Embryonic facial prominence (tissue), 1 donor: Measurements from ENCODE around the gene TMEM178B.
"Not testable (repeated sequence)": the region's sequence is repeated elsewhere in the genome, so short reads cannot be mapped to it uniquely, and the experiment has no call there.

ENCODE experiments used
- DNase-seq: peaks from one replicate; pipeline ENCODE4 v3.0.0-alpha.2; 2016; ENCODE audit errors: extremely low spot score

The TMEM178B gene

DNA sequence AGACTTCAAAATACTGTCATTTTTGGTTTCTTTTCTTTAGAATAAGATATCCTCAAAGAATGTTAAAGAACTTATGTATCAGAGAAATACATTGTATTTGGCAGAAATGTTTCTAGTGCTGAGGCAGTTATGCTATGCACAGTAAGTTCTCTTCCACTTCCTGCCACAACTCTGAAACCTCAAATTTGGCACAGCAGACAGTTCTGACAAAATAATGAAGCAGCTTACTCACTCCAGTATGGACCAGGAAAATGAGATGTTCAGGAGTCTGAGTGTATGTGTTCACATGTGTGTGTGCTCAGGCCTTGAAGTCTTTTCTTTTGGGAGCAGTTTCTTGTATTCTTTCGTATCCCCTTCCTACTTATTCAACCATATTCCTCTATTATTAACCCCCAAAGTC, 280.4 kb downstream of the TMEM178B start:
- DNase-seq: no peak

DNA sequence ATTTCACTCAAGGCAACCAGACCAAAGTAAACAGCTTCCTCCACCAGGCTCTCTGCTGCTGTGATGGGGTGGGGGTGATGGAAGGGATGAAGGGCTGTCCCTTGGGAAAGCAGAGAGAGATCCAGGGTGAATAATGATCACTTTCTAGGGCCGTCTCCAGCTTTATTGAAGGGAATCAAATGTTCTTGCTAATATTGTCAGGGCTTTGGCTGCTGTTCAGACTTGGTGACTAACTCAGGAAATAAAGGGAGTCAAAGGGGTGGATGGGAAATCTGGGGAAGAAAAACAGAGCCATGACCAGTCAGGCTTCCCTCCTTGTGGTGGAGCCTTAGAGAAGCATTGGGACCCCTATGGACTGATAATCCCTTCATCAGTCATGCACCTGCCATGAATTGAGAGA, 281.2 kb downstream of the TMEM178B start:
- DNase-seq: no peak

DNA sequence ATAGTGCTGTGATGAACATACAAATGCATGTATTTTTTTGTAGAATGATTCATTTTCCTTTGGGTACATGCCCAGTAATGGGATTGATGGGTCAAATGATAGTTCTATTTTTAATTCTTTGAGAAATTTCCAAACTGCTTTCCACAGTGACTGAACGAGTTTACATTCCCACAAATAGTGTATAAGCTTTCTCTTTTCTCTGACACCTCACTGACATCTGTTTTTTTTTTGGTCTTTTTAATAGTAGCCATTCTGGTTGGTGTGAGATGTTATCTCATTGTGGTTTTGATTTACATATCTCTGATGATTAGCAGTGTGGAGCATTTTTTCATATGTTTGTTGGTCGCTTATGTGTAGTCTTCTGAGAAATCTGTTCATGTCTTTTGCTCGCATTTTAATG, 282.3 kb downstream of the TMEM178B start:
- no peak for DNase-seq

DNA sequence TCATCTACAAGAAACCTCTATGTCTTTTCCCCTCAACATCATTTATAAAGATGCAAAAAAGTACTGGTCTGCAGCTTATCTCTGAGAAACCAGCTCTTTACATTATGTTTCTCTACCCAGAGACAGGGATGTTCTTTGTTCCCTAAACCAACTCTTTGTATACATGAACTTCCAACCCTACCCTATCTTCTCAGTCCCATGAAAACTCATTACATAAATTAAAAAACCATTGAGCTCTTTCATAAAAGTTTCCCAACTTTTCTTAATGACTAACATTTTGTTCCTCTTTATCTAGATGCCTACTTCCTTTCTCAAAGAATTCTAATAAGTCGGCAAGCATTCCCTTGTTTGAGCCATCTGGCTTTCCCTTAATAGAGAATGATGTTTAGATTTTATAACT, 284.5 kb downstream of the TMEM178B start:
- no peak for DNase-seq

DNA sequence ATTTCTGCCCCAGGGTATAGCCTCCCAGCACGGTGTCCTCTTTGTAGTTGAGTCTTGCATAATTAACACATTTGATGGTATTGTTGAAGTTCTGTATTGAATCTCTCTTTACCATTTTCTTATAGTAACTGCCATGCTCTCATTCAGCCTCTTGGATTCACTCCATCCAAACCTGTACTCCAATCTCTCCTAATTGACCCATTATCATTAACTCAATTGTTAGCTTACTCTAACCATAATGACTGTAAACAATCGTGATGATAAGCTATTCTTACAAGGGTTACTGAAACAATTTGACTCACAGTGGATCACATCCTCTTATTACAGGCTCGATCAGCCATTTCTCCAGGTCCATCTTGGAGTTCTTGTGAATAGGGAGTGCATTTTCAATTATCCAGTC, 285.4 kb downstream of the TMEM178B start:
- no peak for DNase-seq

DNA sequence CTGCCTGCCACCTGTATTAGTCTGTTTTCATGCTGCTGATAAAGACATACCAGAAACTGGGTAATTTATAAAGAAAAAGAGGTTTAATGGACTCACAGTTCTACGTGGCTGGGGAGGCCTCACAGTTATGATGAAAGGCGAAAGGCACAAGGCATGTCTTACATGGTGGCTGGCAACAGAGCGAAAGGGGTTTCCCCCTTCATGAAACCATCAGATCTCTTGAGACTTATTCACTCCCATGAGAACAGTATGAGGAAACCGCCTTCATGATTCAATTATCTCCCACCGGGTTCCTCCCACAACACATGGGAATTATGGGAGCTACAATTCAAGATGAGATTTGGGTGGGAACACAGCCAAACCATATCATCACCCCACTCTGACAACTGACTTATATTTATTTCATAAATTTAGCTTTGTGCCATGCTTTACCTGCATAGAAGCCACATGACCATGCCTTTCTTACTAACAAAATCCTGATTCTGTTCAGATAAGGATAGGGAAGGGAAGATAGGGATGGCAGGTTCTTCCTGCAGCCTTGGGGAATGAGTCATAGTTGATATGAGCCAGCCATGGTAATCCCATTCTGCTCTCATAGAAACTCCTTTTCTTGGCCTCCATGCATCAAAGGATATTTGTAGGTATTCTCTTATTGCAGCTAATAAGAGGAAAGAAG, 286.0 kb downstream of the TMEM178B start:
- DNase-seq: no peak

DNA sequence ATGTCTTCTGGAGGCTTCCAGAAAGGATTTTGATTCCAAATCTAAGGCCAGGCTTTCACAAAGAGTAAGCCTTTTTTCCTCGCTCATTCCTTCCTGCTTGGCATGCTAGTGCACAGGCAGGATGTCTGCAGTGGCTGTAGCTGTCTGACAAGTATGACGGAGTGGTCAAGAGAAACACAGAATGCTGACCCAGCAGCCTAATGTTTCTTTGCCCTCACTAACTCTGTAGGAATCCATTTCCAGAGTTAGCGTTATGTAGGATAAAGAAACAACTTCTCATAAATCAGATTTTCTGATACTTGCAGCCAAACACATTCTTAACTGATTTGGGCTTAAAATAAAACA, 286.5 kb downstream of the TMEM178B start:
- DNase-seq: no peak

DNA sequence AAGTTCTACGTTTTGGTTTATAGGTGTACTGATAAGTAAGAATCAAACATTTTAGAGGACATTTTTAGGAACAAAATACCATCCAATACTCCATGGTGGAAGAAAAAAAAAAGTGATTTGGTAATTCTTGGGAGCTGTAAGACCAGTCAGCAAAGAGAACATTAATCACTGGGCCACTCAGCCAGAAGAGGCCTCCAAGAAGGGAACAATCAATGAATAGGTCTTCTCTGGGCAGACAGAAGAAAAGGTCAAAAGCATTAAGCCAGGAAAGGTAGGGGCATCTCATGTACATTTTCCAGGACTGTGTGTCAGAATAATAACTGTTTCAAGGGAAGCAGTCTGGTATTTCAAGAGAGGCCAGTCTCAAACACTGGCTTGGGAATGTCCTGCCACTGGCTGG, 286.9 kb downstream of the TMEM178B start:
- DNase-seq: no peak

DNA sequence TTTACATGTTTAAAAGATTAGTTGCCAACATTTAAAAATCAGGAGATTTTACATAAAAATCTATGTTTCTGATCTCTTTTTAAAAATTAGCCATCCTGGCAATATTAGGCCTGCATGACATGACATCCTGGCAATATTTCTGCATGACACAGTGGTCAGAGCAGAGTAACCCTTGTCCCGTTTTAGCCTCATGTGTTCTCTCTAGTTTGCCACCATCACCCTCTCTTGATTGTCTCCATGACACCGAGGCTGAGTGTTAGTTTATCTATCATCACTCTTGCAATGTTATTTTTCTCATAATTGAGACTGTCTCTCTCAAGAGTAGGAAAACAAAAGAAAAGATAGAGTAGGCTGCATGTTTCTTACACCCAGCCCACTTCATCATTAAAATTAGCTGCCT, 287.6 kb downstream of the TMEM178B start:
- no peak for DNase-seq

DNA sequence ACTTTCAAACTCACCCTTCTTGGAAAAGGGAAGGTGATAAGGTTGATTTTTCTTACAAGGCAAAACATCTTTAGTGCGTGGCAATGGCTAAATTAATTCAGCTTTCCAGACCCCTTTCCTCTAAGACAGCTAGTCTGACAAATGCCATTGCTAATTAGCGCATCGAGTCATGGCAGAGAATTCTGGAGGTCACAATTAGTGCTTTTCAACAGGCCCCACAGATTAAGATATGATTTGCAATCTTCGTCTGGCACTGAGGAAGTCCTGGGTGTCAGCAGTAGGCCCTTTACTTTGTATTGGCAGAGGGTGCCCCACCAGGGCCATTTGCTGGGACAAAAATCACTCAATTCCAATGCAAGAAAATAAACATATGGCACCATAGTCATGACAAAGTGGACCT, 288.1 kb downstream of the TMEM178B start:
- no peak for DNase-seq

DNA sequence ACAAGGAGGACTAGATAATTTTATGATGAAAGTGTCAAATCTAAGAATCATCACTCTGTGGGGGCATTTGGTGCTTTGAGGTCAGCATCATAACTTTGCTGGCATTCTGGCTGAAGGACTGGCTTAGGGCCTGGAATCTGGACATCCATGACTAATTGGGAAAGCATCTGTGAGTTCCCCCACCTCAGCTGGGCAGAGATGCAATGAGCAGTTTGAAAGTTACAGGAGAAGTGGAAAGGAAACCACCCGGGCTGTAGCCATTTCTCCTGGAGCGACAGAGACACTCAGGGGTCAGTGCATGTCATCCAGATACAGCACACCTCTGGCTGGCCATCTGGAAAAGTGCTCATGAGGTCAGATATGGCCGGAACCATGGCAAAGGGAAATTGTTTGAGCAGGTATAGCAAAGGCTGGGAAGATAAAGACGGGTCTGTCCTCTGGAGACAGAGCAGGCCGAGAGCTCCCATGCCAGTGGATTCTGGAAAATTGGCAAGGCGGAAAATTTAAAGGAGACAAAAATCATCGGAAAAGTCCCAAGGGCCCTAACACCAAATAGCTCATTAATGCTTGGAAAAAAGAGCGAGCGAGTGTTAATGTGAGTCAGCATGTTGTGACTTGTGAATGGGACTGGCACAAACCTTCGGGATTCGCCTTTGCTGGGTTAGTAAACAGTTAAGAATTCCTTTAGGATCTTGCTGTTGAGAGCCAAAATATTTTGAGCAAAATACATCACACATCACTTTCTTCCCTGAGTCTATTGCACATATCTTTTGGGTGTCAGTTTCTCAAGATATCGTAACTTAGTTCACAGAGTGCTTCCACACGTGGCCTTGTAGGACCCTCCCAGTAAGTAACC, 288.9 kb downstream of the TMEM178B start:
- DNase-seq: no peak

DNA sequence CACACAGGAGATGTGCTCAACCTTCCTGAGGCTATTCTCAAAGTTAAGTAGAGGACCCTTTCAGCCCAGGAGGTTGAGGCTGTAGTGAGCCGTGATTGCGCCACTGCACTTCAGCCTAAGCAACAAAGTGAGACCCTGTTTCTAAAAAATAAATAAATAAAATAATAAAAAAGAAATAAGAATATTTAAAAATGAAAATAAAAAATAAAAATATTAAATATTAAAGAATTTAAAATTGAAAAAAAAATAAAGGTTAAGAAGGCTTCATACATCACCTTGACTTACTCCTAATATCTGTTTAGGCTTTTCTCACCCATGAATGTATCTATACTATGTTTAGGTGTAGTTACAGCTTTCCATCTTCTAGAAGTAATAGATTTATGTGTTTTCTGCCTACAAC, 289.9 kb downstream of the TMEM178B start:
- DNase-seq: no peak

DNA sequence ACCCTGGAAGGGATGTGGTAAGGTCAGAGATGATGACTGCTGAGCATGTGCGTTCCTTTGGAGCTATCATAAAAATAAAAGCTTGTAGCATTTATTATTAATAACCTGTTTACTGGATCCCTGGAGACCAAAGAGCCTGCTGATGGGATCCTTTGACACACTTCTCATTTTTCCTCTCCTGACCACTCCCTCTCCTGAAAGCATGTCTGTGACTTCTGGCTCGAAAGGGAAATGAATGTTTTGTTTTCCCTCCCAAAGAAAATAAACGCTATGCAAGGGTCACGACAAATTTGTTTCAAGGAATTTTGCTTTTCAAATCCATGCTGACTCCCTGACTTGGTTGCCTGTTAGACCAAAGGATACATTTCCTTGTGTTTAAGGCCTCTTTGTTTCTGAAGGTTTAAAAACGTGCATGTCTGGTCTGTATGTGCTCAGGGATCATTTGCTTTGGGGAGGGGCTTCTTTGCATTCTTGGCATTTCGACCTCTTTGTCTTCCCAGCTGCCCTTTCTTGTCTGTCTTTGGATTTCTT, 292.3 kb downstream of the TMEM178B start:
- DNase-seq: no peak

DNA sequence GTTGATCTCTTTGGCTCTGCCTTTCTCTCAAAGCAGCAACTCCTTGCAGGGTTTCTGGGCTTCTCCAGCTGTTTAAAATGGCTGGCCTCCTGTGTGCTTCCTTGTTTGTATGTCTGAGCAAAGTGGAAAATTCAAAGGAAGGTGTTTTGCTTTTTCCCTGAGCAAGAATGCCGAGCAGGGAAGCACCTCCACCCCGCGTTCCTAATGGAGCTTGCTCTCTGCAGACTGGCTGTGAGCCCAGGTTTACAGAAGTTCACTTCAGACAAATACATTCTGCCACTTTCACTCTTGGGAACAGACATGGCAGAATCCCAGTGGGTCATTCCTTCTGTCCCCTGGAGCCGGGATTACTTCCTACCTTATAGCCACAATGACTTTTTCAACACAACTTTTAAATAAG, 295.6 kb downstream of the TMEM178B start:
- DNase-seq: no peak

DNA sequence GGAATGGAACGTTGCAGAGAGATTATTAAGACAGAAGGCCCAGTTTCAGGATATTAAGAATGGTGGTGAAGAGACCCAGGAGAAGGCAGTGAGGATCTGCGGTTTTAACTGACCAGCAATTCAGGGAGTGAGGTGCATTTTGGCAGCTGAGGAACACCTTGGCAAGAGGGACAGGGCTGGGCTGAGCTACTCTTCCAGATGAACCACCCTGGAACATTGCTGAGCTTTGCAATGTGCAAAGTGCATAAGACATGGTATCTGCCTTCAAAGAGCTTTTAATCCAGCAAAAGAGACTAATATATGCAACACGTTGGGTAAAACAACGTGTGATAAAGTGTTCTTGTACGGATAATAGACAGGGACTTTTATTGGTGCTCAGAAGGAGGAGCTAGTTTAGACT, 296.3 kb downstream of the TMEM178B start:
- DNase-seq: no peak

DNA sequence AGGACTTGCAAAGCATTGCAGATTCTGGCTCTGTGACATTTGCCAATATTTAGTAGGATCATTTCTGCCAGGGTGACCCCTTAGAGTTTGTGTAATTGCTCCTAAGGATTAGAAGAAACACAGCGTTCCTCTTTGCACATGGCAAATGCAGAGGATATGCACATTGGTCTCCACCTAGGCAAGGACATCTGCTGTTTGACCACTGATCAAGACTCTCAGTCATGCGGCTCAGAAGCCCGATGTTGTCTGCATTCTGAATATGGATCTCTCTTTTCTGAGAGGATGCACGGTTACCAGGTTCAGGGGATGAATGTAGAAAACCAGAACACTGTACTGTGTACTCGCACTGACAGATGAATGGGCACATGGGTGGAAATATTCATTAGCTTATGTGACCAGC, 296.8 kb downstream of the TMEM178B start:
- DNase-seq: no peak

DNA sequence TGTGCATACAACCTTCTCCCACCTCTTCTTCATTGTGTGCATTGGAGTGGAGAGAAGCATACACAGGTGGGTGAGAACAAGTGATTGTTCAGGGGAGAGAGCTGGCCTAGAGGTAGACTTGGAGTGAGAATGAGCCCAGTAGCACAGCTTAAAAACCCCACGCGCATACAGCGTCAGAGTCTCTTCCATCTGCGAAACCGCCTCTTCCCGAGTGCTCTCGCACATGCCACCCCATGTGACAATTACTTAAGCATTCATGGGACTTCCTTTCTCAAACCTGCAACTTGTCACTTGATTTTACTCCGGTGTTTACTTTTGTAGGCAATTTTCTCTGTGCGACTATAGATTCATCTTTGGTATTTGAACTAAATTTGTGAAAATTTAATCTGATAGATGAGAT, 300.6 kb downstream of the TMEM178B start:
- DNase-seq: no peak

DNA sequence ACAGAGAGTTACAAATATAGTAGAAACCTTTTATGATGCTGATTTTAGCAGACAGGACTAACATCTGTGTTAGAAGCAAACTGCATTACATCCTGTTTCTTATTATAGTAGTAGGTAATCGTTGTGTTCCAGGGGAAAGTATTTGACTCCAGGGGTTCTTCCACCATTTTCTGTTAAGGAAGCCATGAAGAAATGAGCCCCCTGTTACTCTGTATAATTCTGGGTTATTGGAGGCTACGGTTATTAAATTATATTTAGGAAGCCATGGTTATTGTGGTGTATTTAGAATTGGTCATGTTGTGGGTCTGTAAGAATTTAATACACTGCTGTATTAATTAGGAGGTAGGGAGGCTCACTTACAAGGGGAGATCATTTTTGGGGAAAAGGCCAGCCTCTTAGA, 301.6 kb downstream of the TMEM178B start:
- DNase-seq: no peak

DNA sequence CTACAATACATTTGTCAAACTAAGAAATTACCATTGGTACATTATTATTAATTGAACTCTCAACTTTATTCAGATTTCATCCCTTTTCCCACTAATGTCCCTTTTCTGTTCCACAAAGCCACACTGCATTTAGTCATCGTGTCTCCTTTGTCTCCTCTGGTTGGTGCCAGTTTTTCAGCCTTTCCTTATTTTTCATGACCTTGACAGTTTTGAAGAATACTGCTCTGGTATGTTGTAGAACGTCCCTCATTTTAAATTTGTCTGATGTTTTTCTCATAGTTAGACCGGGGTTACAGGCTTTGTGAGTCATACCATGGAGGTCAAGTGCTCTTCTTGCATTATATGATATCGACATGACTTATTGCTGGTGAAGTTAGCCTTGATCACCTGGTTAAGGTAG, 304.0 kb downstream of the TMEM178B start:
- DNase-seq: no peak

DNA sequence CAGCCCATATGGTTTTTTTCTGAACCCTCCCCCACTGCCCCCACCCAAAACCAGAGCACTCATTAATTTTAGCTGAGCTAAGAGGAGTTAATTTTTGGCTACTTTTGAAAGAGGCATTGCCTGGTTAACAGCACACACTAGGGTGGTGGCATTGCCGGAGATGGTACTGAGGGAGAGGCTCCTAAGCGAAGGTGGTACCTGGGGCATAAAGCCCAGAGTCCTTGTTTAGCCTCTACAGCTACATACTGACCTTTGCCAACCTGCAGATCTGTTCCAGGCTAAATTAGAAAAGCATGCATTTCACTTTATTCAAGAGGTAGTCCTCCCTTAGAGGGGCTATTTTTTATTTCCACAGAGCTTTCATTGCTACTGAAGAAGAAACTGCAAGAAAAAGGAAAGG, 304.5 kb downstream of the TMEM178B start:
- DNase-seq: no peak

DNA sequence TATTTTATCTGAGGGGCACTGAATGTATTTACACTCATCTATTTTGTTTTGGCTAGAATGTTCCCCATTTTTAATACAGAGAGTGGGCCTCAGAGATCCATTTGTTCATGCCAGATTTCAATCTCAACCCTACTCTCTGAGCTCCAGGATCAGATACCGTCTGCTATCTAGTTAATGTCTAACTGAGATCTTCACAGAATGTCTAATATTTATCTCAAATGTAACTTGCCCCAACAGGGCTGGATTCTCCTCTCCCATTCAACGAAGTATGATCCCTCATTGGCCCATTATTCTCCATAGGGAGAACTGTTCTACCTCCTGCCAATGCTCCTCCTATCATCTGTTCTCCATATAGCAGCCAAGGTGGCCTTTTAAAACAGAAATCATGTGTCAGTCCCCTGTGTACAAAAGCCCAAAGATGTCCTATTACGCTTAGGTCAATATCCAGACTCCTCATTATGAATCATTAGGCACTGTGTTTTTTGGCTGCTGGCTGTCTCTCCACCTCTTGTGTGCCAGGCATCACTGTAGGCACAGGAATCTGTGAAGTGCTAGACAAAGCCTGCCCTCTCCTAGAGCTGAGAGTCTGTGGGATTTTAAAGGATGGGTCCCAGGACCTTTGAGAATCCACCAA, 308.0 kb downstream of the TMEM178B start:
- no peak for DNase-seq

DNA sequence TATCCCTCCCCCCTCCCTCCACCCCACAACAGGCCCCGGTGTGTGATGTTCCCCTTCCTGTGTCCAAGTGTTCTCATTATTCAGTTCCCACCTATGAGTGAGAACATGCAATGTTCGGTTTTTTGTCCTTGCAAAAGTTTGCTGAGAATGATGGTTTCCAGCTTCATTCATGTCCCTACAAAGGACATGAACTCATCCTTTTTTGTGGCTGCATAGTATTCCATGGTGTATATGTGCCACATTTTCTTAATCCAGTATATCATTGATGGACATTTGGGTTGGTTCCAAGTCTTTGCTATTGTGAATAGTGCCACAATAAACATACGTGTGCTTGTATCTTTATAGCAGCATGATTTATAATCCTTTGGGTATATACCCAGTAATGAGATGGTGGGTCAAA, 309.5 kb downstream of the TMEM178B start:
- DNase-seq: not testable (repeated sequence)

DNA sequence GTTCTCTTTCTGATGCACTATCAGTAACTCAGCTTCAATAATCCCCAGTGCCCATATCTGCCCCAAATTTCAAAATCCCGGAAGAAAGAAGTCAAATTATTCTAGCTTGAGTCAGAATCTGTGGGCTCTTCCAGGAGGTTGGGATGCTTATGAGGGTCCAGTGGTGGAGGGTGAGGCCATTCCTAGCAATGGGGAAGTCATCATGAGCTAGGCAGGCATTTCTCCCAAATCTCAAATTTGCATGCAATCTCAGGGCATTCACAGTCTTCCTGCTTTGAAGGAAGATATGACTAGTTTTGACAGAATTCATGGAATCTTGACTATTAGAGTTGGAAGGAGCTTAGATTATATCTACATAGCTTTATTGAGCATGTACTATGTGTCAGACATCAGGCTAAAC, 313.0 kb downstream of the TMEM178B start:
- DNase-seq: no peak
